IgD-negative memory B cell (primary cell): ENCODE measurements around the gene BRPF3. TPM values are rescaled to one million over a fixed set of nuclear protein-coding genes. Genes with fewer than 3 reads are reported as not detected.

ENCODE experiments used
- H3K27ac Mint-ChIP-seq, 3 donors: one replicate each; pipeline ENCODE4 v1.8.0; 2020 to 2022; ENCODE audit warnings: mild to moderate bottlenecking in 3 of 3, mixed read lengths in 3 of 3, moderate library complexity in 1 of 3
- H3K27me3 Mint-ChIP-seq: one replicate; pipeline ENCODE4 v1.8.0; 2021; ENCODE audit warnings: mixed read lengths
- H3K36me3 Mint-ChIP-seq: one replicate; pipeline ENCODE4 v1.8.0; 2020; ENCODE audit warnings: mild to moderate bottlenecking, mixed read lengths
- H3K4me1 Mint-ChIP-seq, 3 donors: one replicate each; pipeline ENCODE4 v1.8.0; 2020 to 2022; ENCODE audit warnings: mixed read lengths in 3 of 3, mild to moderate bottlenecking in 1 of 3
- H3K4me3 Mint-ChIP-seq, 4 donors: one replicate each; pipeline ENCODE4 v1.8.0; 2020 to 2022; ENCODE audit warnings: mild to moderate bottlenecking in 4 of 4, mixed read lengths in 4 of 4, moderate library complexity in 3 of 4
- H3K9me3 Mint-ChIP-seq, 3 donors: one replicate each; pipeline ENCODE4 v1.8.0; 2020 to 2021; ENCODE audit warnings: mixed read lengths in 3 of 3, mild to moderate bottlenecking in 1 of 3
- polyA plus RNA-seq: library from polyadenylated mRNA; unstranded; fragments of 300-500 nt; fragmentation: Illumina TruSeq; gene quantifications from one replicate; pipeline ENCODE4 v1.2.3, GENCODE V29; 2021

BRPF3 gene
- polyA plus RNA-seq, 1 donor from 2014 or later = 8.9 TPM

GRCh38 chr6:36232172-36232571 is 35.6 kb downstream of the BRPF3 start:
- Mint-ChIP-seq H3K36me3 (peaks cover 17% of the 10 kb centered on the region), H3K9me3 (no peaks in the 10 kb centered on the region), H3K27ac (no peak overlapping the region), H3K4me3 (no peak overlapping the region), H3K4me1 (no peaks in the 10 kb centered on the region), H3K27me3 (no peaks in the 10 kb centered on the region)

DNA sequence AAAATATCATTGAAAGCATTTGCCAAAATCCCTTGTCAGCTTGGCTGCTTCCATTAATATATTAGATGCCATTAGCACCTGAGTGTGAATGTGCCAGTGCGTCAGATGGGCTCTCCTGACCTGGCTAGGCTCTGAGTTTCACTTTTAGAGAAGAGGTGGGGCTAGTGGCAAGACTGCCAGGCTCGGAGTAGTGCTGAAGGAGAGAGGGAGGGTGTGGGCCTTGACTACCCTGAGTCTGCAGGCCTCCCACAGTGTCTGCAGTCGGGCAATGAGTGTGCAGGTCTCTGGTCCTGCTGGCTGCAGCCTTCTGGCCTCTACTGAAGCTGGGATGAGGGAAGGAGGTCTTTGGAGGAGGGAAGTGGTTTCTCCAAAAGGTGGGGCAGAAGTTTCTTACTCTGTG is 38.8 kb downstream of the BRPF3 start:
- H3K27me3 Mint-ChIP-seq = no peaks in the 10 kb centered on the region
- H3K4me3 Mint-ChIP-seq = no peak overlapping the region
- peaks cover 12% of the 10 kb centered on the region for H3K36me3 Mint-ChIP-seq
- no peaks in the 10 kb centered on the region for H3K9me3 Mint-ChIP-seq
- no peaks in the 10 kb centered on the region for H3K4me1 Mint-ChIP-seq
- H3K27ac Mint-ChIP-seq = no peak overlapping the region

- no peaks in the 10 kb centered on the region for H3K27me3 Mint-ChIP-seq
- peaks cover 8% of the 10 kb centered on the region for H3K36me3 Mint-ChIP-seq
- no peak overlapping the region for H3K4me3 Mint-ChIP-seq
- H3K9me3 Mint-ChIP-seq = no peaks in the 10 kb centered on the region
- no peak overlapping the region for H3K27ac Mint-ChIP-seq
- no peaks in the 10 kb centered on the region for H3K4me1 Mint-ChIP-seq
Measured at GRCh38 chr6:36235862-36236261, 39.3 kb downstream of the BRPF3 start.

GRCh38 chr6:36239774-36240173 is 43.2 kb downstream of the BRPF3 start:
- H3K36me3 Mint-ChIP-seq = peaks cover 2% of the 10 kb centered on the region
- H3K27ac Mint-ChIP-seq = no peak overlapping the region
- peaks cover 6% of the 10 kb centered on the region for H3K27me3 Mint-ChIP-seq
- H3K9me3 Mint-ChIP-seq = peaks cover 0 to 3% (median 0%) of the 10 kb centered on the region in 3 donors
- H3K4me1 Mint-ChIP-seq = peaks cover 7 to 12% (median 9%) of the 10 kb centered on the region in 3 donors
- H3K4me3 Mint-ChIP-seq = no peak overlapping the region

DNA sequence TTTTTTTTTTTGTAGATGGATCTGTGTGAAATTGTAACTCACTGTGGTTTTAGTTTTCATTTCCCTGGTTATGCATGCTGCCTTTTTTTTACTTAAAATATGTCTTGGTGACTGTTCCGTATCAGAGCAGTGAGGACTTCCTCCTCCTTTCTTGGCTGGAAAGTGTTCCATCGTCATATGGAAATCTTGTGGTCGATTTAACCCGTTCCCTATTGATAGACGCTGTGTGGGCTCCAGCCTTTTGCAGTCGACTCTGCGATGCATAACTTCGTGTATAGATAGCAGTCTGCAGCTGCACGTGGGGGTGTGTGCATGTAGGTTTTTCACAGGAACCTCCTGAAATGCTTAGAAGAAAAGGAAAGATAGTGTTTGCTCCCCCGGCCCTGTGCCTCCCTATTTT is 45.2 kb downstream of the BRPF3 start:
- peak overlapping the region in 1 of 3 donors; percentile 17 for H3K27ac Mint-ChIP-seq
- peaks cover 6% of the 10 kb centered on the region for H3K27me3 Mint-ChIP-seq
- H3K9me3 Mint-ChIP-seq = peaks cover 0 to 3% (median 0%) of the 10 kb centered on the region in 3 donors
- peak overlapping the region; percentile 1 to 81 (median 46) for H3K4me3 Mint-ChIP-seq
- peaks cover 2% of the 10 kb centered on the region for H3K36me3 Mint-ChIP-seq
- H3K4me1 Mint-ChIP-seq = peaks cover 9 to 12% (median 11%) of the 10 kb centered on the region in 3 donors

- Mint-ChIP-seq H3K36me3 (peaks cover 2% of the 10 kb centered on the region), H3K27ac (no peak overlapping the region), H3K4me1 (peaks cover 9 to 12% (median 11%) of the 10 kb centered on the region in 3 donors), H3K4me3 (peak overlapping the region in 2 of 4 donors; percentile 40 to 81), H3K27me3 (peaks cover 6% of the 10 kb centered on the region), H3K9me3 (peaks cover 0 to 3% (median 0%) of the 10 kb centered on the region in 3 donors)
Measured at GRCh38 chr6:36242161-36242560, 45.6 kb downstream of the BRPF3 start.

DNA sequence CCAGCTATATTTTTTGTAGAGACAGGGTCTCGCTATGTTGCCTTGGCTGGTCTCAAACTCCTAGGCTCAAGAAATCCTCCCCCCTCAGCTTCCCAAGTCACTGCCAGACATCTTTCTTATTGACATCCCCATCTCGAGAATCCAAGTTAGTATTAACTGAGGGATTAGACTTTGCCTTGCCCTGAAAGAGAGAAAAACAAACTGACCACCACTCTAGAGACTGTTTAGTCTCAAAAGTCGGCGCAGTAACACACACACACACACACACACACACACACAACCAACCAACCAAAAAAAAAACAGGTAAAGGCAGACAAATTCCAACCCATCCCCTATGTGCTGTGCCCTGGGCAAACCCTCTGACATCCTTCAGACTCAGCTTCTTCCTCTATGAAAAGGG is 46.1 kb downstream of the BRPF3 start:
- Mint-ChIP-seq H3K9me3 (peaks cover 0 to 3% (median 0%) of the 10 kb centered on the region in 3 donors), H3K36me3 (peaks cover 4% of the 10 kb centered on the region), H3K4me3 (peak overlapping the region in 1 of 4 donors; percentile 63), H3K4me1 (peaks cover 9 to 12% (median 11%) of the 10 kb centered on the region in 3 donors), H3K27me3 (peaks cover 6% of the 10 kb centered on the region), H3K27ac (no peak overlapping the region)

- peaks cover 4% of the 10 kb centered on the region for H3K36me3 Mint-ChIP-seq
- H3K27ac Mint-ChIP-seq = no peak overlapping the region
- H3K27me3 Mint-ChIP-seq = peaks cover 6% of the 10 kb centered on the region
- peaks cover 0 to 3% (median 0%) of the 10 kb centered on the region in 3 donors for H3K9me3 Mint-ChIP-seq
- H3K4me1 Mint-ChIP-seq = peaks cover 9 to 12% (median 11%) of the 10 kb centered on the region in 3 donors
- no peak overlapping the region for H3K4me3 Mint-ChIP-seq
Measured at GRCh38 chr6:36243562-36244212, 47.1 kb downstream of the BRPF3 start.

GRCh38 chr6:36244641-36245280 is 48.2 kb downstream of the BRPF3 start:
- Mint-ChIP-seq H3K9me3 (peaks cover 0 to 3% (median 0%) of the 10 kb centered on the region in 3 donors), H3K4me1 (peaks cover 9 to 12% (median 11%) of the 10 kb centered on the region in 3 donors), H3K27me3 (peaks cover 6% of the 10 kb centered on the region), H3K27ac (no peak overlapping the region), H3K36me3 (peaks cover 4% of the 10 kb centered on the region), H3K4me3 (no peak overlapping the region)

DNA sequence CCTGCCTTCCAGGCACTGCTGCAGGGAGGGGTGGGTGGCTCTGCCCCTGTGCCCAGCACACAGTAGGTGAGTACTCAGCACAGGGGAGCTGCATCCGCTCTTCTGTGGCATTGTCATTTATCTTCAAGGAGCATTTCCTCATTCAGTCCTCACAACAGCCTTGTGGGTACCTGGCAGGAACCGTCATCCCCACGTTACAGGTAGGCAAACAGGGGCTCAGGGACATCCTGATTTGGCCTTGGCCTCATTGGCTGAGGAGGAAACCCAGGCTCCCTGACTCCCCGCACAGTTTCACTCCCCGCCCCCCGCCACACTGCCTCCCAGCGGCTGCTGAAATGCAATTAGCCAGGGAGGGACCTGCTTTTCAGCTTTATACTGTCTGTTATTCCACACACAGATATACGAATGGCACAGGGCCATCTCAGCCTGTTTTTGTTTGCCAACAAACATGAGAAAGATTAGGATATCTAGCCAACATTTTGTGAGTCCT is 49.1 kb downstream of the BRPF3 start:
- H3K9me3 Mint-ChIP-seq = peaks cover 0 to 3% (median 0%) of the 10 kb centered on the region in 3 donors
- H3K4me3 Mint-ChIP-seq = peak overlapping the region in 2 of 4 donors; percentile 31 to 47
- peak overlapping the region in 1 of 3 donors; percentile 8 for H3K27ac Mint-ChIP-seq
- peaks cover 9 to 12% (median 11%) of the 10 kb centered on the region in 3 donors for H3K4me1 Mint-ChIP-seq
- peaks cover 8% of the 10 kb centered on the region for H3K27me3 Mint-ChIP-seq
- peaks cover 4% of the 10 kb centered on the region for H3K36me3 Mint-ChIP-seq

- Mint-ChIP-seq H3K36me3 (peaks cover 4% of the 10 kb centered on the region), H3K4me1 (peaks cover 7 to 9% (median 8%) of the 10 kb centered on the region in 3 donors), H3K27me3 (peaks cover 8% of the 10 kb centered on the region), H3K9me3 (peaks cover 0 to 2% (median 0%) of the 10 kb centered on the region in 3 donors), H3K4me3 (no peak overlapping the region), H3K27ac (no peak overlapping the region)
Measured at GRCh38 chr6:36246506-36247268, 50.1 kb downstream of the BRPF3 start.

- H3K27me3 Mint-ChIP-seq = peaks cover 10% of the 10 kb centered on the region
- H3K9me3 Mint-ChIP-seq = no peaks in the 10 kb centered on the region
- H3K36me3 Mint-ChIP-seq = peaks cover 6% of the 10 kb centered on the region
- H3K4me1 Mint-ChIP-seq = peaks cover 2 to 4% (median 4%) of the 10 kb centered on the region in 3 donors
- no peak overlapping the region for H3K27ac Mint-ChIP-seq
- H3K4me3 Mint-ChIP-seq = no peak overlapping the region
Measured at GRCh38 chr6:36247693-36248092, 51.1 kb downstream of the BRPF3 start.

DNA sequence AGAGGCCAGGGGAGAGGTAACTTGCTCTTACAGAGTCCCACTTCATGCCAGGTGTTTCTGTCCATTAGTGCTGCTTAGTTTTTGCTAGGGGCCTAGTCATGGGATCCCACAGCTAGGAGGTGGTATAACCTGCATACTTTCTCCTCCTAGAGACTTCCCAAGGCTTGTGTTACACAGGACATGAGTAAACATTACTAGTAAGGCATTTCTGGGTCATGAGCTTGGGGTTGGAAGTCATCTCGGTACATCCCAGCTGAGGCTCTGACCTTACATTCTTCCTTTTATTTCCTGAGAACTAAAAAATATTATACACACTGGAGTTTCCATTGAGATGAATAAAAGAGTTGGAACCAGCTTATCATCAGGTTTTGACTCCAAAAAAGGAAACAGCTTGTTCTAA is 52.4 kb downstream of the BRPF3 start:
- H3K27me3 Mint-ChIP-seq = peaks cover 4% of the 10 kb centered on the region
- no peaks in the 10 kb centered on the region for H3K9me3 Mint-ChIP-seq
- no peak overlapping the region for H3K4me3 Mint-ChIP-seq
- peaks cover 5% of the 10 kb centered on the region for H3K36me3 Mint-ChIP-seq
- H3K27ac Mint-ChIP-seq = no peak overlapping the region
- H3K4me1 Mint-ChIP-seq = peaks cover 0 to 4% (median 4%) of the 10 kb centered on the region in 3 donors

GRCh38 chr6:36249536-36249935 is 53.0 kb downstream of the BRPF3 start:
- H3K27ac Mint-ChIP-seq = no peak overlapping the region
- no peak overlapping the region for H3K4me3 Mint-ChIP-seq
- H3K4me1 Mint-ChIP-seq = peaks cover 0 to 4% (median under 1%) of the 10 kb centered on the region in 3 donors
- H3K27me3 Mint-ChIP-seq = peaks cover 4% of the 10 kb centered on the region
- H3K36me3 Mint-ChIP-seq = peaks cover 4% of the 10 kb centered on the region
- H3K9me3 Mint-ChIP-seq = no peaks in the 10 kb centered on the region

GRCh38 chr6:36252005-36252404 is 55.5 kb downstream of the BRPF3 start:
- peaks cover 0 to 6% (median 2%) of the 10 kb centered on the region in 3 donors for H3K9me3 Mint-ChIP-seq
- H3K4me3 Mint-ChIP-seq = no peak overlapping the region
- peaks cover 4% of the 10 kb centered on the region for H3K36me3 Mint-ChIP-seq
- peak overlapping the region in 1 of 3 donors; percentile 12 for H3K27ac Mint-ChIP-seq
- no peaks in the 10 kb centered on the region for H3K4me1 Mint-ChIP-seq
- peaks cover 4% of the 10 kb centered on the region for H3K27me3 Mint-ChIP-seq
